GM18517 (cell line): ENCODE data around the gene TBX3.

Source experiments
- ATAC-seq: cut with Tn5 transposase; IDR thresholded peaks from one replicate; pipeline ENCODE4 v1.9.1; 2021; ENCODE audit warnings: mild to moderate bottlenecking, moderate library complexity; ENCODE audit not compliant: unreplicated experiment

Gene TBX3

DNA sequence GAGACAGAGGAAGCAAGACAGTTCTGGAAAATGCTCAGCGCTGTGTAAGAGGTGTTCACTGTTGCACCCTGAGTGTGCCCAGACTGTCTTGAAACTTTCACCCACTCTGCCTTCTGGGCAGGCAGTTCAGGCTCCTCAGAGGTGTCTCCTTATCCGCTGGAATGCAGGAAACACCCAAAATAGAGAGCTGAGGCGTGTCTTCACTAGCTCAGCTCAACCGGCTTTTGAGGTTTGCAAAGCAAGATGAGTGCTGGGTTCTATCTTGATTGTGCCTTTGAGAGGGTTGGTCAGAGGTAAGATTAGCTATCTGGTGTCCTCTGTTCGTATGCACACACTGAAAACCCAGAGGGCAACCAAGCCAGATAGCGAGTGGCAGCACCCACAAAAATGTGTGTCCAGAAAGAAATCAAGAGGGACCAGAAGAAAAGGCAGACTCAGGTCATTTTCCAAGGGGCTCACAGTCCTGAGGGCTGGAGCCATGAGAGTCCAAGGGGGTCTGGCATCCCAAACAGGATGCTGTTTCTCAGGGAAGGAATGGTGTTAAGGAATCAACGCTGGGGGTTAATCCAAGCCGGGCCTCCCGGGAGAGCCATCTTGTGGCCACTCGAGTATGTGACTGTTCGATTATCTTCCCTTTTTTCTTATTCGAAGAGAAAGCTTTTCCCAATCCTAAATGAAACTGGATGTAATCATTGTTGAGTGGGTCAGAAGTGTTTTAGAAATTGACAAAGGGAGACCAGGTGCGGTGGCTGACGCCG, 47.1 kb downstream of the TBX3 start:
- no peak for ATAC-seq

DNA sequence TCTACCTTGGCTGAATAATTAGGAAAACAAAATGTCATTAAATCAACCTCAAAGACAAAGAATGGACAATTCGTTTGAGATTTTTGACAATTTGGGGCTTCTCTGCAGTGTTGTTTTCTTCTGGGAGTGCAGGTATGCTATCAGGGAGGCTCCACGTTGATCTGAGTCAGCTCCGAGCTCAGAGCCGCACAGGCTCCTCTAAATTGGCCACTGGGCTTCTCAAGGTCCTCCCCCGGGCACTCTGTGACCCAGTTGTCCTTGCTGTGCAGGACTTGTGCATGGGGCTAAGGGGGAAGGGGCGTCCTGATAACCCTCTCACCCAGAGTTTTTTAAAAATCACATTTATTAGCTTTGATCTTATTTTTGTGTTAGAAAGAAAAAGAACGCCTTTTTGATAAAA, 52.7 kb downstream of the TBX3 start:
- ATAC-seq = no peak

DNA sequence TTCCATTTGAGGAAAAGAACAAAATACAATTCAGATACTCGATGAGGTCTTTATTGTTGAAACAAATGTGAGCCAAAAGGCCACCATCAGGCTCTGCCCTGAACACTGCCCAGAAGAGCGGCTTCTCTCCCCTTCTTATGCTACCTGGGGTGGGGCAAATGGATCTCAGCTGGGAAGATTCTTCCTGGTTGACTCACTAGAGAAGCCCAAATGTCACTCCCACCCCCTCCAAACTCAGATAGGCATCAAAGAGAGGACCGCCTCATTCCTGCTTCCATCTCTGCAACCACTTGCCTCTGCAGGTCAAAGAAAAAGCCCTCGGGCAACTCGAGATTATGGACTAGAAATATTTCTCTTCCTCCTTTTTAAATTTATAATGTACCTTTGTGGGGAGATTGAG, 55.8 kb downstream of the TBX3 start:
- no peak for ATAC-seq

- ATAC-seq = no peak
Measured at GRCh38 chr12:114627393-114627792, 56.6 kb downstream of the TBX3 start.

GRCh38 chr12:114625294-114625851, 58.6 kb downstream of the TBX3 start:
- no peak for ATAC-seq

- no peak for ATAC-seq
Measured at GRCh38 chr12:114623737-114624136, 60.2 kb downstream of the TBX3 start.
